KOPT-K1 (cell line): Measurements from ENCODE around the gene PTPRD.

ENCODE experiments used
- H3K27ac ChIP-seq: fragments of 200-600 bp; sonication (generic); 2 replicates; pipeline ENCODE4 v1.5.1; 2016; ENCODE audit warnings: antibody characterized with exemption, mild to moderate bottlenecking, low read depth, low read length; ENCODE audit not compliant: poor library complexity, severe bottlenecking
- H3K36me3 ChIP-seq: fragments of 200-600 bp; sonication (generic); 2 replicates; pipeline ENCODE4 v1.5.1; 2017; ENCODE audit warnings: antibody characterized with exemption, mild to moderate bottlenecking, low read length, moderate library complexity; ENCODE audit not compliant: insufficient read depth
- H3K9me3 ChIP-seq: fragments of 200-600 bp; sonication (generic); 2 replicates; pipeline ENCODE4 v1.5.1; 2017; ENCODE audit warnings: antibody characterized with exemption, low read length, mild to moderate bottlenecking; ENCODE audit not compliant: insufficient read depth, poor library complexity, severe bottlenecking

Gene PTPRD

GRCh38 chr9:9598723-9599122 is 1014.1 kb downstream of the PTPRD start:
- Histone ChIP-seq H3K36me3 (no peaks in the 10 kb centered on the region), H3K27ac (no peak overlapping the region), H3K9me3 (no peaks in the 10 kb centered on the region)

DNA sequence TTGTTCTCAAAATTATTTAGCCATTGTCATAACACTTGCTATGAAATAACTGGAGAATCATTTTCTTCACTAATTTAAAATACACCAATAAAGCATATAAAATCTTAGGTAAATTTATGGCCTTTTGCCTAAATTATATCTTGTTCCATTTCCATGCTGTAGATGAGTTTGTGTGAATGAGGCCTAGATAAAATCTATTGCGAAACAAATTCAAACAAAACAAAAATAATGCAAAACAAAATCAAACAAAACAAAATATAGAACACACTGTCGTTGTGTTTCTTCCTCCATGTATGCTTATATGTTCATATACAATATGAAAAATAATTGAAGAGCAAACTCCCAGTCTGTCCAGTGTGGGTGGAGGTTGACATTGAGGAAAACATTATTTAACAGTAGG is 1020.7 kb downstream of the PTPRD start:
- Histone ChIP-seq H3K36me3 (no peaks in the 10 kb centered on the region), H3K27ac (no peak overlapping the region), H3K9me3 (no peaks in the 10 kb centered on the region)

DNA sequence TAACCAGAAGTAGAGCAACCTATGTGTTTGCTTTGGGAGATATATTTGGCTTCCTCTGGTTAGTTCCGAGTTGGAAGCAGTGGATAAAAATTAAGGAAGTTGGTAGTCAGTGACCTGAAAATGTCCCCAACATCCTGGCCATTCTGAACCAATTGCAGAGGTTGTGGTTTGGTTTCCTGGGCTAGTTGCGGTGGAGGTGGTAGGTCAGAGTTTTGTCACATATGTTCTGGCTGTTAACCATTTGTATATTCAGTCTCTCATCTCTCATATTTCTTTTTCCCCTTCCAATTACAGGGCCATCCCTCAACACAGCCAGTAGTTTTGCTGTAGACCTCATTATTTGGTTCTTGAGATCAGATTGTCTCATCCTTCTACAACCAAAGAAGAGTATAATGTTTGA is 1026.9 kb downstream of the PTPRD start:
- H3K9me3 ChIP-seq, result no peaks in the 10 kb centered on the region

DNA sequence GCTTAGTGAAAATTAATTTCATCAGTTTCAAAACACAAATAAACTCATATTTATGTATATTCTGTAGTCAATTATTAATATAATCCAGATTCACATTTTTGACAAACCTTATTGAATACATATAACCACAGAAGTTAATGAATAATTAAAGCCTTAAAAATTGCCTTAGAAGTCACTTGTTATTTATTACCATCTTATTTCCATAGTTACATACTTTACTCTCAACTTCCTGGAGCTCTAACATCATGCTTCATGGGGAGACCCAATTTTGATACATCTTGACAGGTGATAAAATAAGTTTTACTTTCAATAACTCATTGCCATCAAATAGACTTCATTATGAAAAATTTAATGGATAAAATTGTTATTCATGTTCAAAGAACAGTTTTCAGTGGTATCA is 1038.7 kb downstream of the PTPRD start:
- no peak overlapping the region for H3K27ac ChIP-seq
- no peaks in the 10 kb centered on the region for H3K36me3 ChIP-seq
- H3K9me3 ChIP-seq, result no peaks in the 10 kb centered on the region

More for the DNA sequence above, 1026.9 kb downstream of the PTPRD start:
- Histone ChIP-seq H3K36me3 (no peaks in the 10 kb centered on the region), H3K27ac (no peak overlapping the region)

GRCh38 chr9:9565700-9566099 is 1047.1 kb downstream of the PTPRD start:
- H3K36me3 ChIP-seq, result no peaks in the 10 kb centered on the region
- H3K9me3 ChIP-seq, result no peaks in the 10 kb centered on the region
- no peak overlapping the region for H3K27ac ChIP-seq

DNA sequence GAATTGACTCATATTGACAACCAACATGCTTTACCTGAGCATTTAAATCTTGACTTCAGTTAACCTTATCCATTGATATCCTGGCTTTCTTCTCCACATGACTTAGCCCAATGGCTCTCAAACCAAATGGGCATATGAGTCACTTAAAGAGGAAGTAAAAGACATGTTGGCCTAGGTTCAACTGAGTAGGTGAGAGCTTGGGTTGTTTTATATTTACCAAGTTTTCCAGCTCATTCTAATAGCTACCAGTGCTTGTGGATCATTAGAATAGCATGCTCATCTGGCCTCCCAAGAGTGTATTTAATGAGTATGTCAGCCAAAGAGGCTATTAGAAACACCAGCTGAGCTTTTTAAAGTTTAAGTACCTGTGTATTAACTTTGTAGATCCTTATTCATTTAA is 1049.0 kb downstream of the PTPRD start:
- no peak overlapping the region for H3K27ac ChIP-seq
- no peaks in the 10 kb centered on the region for H3K9me3 ChIP-seq
- no peaks in the 10 kb centered on the region for H3K36me3 ChIP-seq

DNA sequence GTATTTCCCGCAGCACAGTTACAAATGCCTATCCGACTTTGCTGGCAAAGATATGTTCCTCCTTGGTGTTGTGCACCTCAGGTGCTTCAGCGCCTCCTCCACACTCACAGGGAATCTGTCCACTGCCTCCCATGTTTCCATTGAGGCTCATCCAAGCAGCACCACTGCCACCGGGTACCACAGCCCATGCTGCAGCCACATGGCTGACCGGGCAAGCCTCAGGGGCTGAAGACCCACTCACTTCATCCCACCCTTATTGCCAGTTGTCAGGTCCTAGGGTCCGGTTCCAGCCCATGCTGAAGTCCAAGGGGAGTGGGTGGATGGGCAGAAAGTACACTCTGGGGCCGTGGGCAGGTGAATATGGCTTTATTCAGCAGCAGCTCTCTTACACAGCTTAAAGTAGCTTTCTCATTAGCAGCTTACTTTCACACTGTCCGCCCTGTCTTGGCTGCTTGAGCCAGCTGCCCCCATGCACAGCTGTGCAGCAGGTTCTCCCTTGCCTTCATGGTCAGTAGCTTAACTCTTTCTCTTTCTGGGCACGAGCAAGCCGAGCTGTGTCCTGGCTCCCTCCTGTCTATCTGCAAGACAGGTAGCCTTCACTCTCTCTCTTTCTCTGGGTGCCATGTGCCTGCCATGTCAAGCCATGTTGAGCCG is 1052.3 kb downstream of the PTPRD start:
- Histone ChIP-seq H3K27ac (no peak overlapping the region), H3K36me3 (no peaks in the 10 kb centered on the region), H3K9me3 (no peaks in the 10 kb centered on the region)

DNA sequence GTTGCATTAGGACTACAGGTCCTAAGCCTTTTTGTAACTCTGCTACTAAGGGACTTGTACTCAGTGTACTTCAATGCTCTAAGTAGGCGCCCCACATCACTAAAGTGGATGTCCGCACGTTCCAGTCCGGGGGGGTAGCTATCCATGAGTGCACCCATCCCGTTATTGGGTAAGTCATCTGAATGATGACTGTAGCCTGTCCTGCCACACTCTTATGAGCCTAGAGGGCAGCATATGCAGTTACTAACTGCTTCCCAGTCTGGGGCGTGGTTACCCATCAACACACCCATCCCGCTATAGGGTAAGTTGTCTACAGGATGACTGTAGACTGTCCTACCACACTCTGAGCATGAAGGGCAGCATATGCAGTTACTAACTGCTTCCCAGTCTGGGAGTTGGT is 1053.9 kb downstream of the PTPRD start:
- no peaks in the 10 kb centered on the region for H3K36me3 ChIP-seq
- no peaks in the 10 kb centered on the region for H3K9me3 ChIP-seq
- no peak overlapping the region for H3K27ac ChIP-seq

- no peak overlapping the region for H3K27ac ChIP-seq
These were observed 1054.9 kb downstream of the PTPRD start for GRCh38 chr9:9557804-9558334.

GRCh38 chr9:9556865-9557803 is 1055.7 kb downstream of the PTPRD start:
- no peaks in the 10 kb centered on the region for H3K9me3 ChIP-seq

More at GRCh38 chr9:9557804-9558334, 1054.9 kb downstream of the PTPRD start:
- Histone ChIP-seq H3K36me3 (no peaks in the 10 kb centered on the region), H3K9me3 (no peaks in the 10 kb centered on the region)

GRCh38 chr9:9552665-9553064 is 1060.1 kb downstream of the PTPRD start:
- Histone ChIP-seq H3K27ac (no peak overlapping the region), H3K36me3 (no peaks in the 10 kb centered on the region), H3K9me3 (no peaks in the 10 kb centered on the region)

More at GRCh38 chr9:9556865-9557803, 1055.7 kb downstream of the PTPRD start:
- no peak overlapping the region for H3K27ac ChIP-seq
- no peaks in the 10 kb centered on the region for H3K36me3 ChIP-seq

GRCh38 chr9:9538766-9539165 is 1074.0 kb downstream of the PTPRD start:
- H3K36me3 ChIP-seq, result no peaks in the 10 kb centered on the region
- no peak overlapping the region for H3K27ac ChIP-seq
- H3K9me3 ChIP-seq, result no peaks in the 10 kb centered on the region

DNA sequence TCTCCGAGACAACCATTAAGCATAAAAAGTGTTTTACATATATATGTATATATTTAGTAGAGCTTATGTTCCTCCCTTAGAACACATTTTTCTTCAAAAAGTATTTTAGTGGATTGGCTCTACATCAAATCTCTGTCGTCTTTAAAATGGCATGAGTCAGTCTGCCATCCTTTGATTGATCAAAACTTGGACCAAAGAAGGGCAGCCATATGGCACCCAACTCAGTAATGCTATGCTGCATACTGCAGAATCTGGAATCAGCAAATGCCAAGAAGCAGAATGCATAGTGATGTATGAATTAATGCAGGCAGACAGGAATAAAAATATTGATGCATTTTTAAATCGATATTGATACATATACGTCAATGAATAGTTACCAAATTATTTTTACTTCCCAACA is 1074.4 kb downstream of the PTPRD start:
- no peaks in the 10 kb centered on the region for H3K36me3 ChIP-seq
- no peak overlapping the region for H3K27ac ChIP-seq
- no peaks in the 10 kb centered on the region for H3K9me3 ChIP-seq

GRCh38 chr9:9536523-9536922 is 1076.3 kb downstream of the PTPRD start:
- H3K36me3 ChIP-seq, result no peaks in the 10 kb centered on the region

GRCh38 chr9:9523476-9524139 is 1089.2 kb downstream of the PTPRD start:
- no peak overlapping the region for H3K27ac ChIP-seq
- H3K9me3 ChIP-seq, result no peaks in the 10 kb centered on the region
- H3K36me3 ChIP-seq, result no peaks in the 10 kb centered on the region

More at GRCh38 chr9:9536523-9536922, 1076.3 kb downstream of the PTPRD start:
- Histone ChIP-seq H3K27ac (no peak overlapping the region), H3K9me3 (no peaks in the 10 kb centered on the region)
